Vagina (tissue), 2 donors: ENCODE data around the gene FAM72D. TPM values are rescaled to one million over a fixed set of nuclear protein-coding genes. Genes with fewer than 3 reads are reported as not detected.
"Not testable (repeated sequence)": the region's sequence is repeated elsewhere in the genome, so short reads cannot be mapped to it uniquely, and the experiment has no call there.

Experiments
- DNase-seq, 2 donors: peaks; one replicate each; pipeline ENCODE4 v3.0.0-alpha.2; 2017; ENCODE audit errors: extremely low spot score in 2 of 2
- H3K27ac ChIP-seq: fragments of 200-600 bp; sonication (generic); one replicate; pipeline ENCODE4 v1.5.1; 2019
- H3K27me3 ChIP-seq: fragments of 200-600 bp; sonication (generic); one replicate; pipeline ENCODE4 v1.5.1; 2019
- H3K36me3 ChIP-seq, 2 donors: fragments of 200-600 bp; sonication (generic); one replicate each; pipeline ENCODE4 v1.5.1; 2017 to 2019
- H3K4me1 ChIP-seq: fragments of 200-600 bp; sonication (generic); one replicate; pipeline ENCODE4 v1.5.1; 2019
- H3K4me3 ChIP-seq, 2 donors: fragments of 200-600 bp; sonication (generic); 1 replicate in 1 of 2; 2 replicates in 1 of 2; pipeline ENCODE4 v1.5.1; 2016 to 2019
- H3K9me3 ChIP-seq: fragments of 200-600 bp; sonication (generic); one replicate; pipeline ENCODE4 v1.5.1; 2019
- intact Hi-C: fragments of 100-400 bp; cut with DNase I; formaldehyde crosslinking; loops from one replicate; pipeline ENCODE4 v1.15.1; 2023
- total RNA-seq: library from RNA; depleted of rRNA; stranded (reverse); fragments of >200 nt; gene quantifications from one replicate; pipeline ENCODE4 v1.2.3, GENCODE V29; 2016

FAM72D gene
- total RNA-seq, 1 donor from 2014 or later, result 2.0 TPM

DNA sequence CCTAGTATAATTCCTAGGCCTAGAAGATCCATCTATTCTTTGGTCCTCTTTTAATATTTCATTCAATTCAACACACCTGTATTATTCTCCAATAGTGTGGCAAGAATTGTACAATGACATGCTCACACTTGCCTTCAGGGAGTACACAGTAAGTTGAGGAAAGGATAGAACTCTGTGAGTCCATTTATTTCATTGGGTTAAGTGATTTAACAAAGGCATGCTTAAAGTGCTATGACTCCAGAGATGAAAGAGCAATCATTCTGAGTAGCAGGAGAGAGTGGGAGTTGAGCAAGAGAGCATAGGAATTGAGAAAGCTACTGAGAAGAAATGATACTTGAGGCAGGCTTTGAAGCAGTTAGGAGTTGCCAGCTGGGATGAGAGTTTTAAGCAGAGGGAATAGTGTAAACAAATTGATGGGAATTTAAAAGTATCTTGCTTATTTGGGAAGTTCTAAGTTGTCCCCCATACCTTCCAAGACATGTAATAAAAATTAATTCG, 18.8 kb downstream of the FAM72D start:
- not testable (repeated sequence) for DNase-seq

DNA sequence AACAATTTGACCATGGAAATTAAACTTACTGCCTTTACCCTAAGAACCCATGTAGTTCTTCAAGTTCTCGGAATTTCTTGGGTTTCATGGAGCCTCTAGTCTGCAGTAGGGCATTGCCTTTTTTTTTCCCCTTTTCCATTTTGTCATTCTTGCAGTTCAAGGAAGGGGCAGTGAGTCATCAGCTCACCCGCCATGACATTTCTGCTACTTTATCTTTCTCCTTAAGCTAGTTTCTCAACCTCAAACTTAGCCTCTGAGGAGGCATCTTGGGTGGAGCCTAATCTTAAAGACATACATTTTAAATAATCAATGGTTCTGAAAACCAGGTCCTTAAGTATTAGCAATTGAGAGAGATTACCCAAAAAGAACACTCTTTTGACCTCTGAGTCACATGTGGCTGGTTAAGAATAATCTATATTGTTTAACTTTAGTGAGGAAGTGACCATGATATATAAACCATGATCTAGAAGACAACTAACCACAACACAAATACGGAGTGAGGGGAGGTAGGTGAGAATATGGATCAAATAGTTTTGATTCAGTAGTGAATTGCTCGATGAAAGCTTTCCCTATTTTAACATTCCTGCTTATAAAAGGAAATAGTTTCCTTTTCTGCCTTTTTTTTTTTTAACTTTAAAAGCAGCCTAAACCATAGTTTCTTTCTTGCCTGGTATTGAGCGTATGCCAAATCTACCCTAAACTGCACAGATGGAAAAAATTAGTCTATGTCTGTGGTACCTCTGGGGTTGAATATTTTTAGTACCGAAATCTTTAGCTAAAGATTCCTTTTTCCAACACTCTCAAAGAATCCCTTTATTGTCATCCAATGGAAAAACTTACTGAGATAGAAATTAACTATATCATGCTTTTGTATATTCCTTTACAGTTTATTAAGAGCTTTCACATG, 20.1 kb downstream of the FAM72D start:
- H3K4me3 ChIP-seq, H3K36me3 ChIP-seq, H3K9me3 ChIP-seq, H3K4me1 ChIP-seq, DNase-seq, H3K27ac ChIP-seq, H3K27me3 ChIP-seq, intact Hi-C loops: not testable (repeated sequence)

More for the DNA sequence above, 18.8 kb downstream of the FAM72D start:
- H3K36me3 ChIP-seq, H3K4me1 ChIP-seq, H3K27me3 ChIP-seq, intact Hi-C loops, H3K4me3 ChIP-seq, H3K9me3 ChIP-seq, H3K27ac ChIP-seq: not testable (repeated sequence)

DNA sequence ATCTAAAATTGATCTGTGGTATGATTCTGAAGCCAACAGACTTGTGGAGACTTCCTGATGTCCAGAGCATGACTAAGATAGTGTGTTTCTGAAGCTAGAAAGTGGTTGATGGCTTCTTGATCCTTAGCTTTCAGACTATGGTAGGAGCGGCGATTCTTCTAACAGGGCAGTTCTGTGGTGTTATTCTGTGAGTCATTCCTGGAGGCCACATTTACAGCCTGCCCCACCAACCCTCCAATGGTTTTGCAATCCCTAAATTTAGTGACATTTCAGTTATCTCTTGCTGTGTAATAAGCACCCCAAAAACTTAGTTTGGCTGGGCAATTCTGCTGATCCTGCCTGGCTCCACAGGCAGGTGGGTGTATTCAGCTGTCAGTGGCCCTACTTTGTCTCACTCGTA, 24.1 kb downstream of the FAM72D start:
- H3K36me3 ChIP-seq, H3K4me1 ChIP-seq, H3K4me3 ChIP-seq, intact Hi-C loops, H3K27me3 ChIP-seq, DNase-seq, H3K9me3 ChIP-seq, H3K27ac ChIP-seq: not testable (repeated sequence)

DNA sequence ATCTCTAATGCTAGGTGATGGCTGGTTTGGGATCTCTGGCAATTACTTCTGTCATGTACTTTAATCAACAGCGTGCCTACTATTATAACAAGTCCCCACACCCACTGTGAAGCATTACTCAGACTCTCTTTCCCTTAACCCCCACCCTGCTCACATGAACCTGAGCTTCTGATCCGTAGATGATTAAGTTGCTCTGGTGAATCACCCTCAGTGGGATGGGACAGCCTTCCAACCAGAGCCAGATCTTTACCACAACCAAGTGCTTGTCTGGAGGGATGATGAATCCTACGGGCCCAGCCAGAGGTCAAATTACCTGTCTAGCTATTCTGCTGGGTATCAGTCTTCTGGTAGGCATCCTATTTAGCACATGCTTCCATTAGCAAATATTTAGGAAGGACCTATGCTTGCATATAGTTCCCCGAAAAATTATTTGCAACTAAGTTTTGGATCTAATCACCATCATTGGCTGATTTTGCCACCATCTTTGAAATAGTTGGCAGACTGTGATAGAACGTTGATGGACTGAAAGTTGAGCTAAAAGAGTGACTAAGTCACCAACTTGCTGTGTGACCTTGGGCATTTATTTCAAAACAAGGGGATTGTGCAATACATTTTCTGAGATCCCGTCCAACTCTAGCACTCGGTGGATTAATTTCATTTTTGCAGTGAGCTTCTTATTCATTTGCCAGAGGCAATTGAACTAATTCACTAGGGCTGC, 26.7 kb downstream of the FAM72D start:
- DNase-seq, H3K9me3 ChIP-seq, H3K4me1 ChIP-seq, H3K27me3 ChIP-seq, intact Hi-C loops, H3K4me3 ChIP-seq, H3K27ac ChIP-seq, H3K36me3 ChIP-seq: not testable (repeated sequence)

DNA sequence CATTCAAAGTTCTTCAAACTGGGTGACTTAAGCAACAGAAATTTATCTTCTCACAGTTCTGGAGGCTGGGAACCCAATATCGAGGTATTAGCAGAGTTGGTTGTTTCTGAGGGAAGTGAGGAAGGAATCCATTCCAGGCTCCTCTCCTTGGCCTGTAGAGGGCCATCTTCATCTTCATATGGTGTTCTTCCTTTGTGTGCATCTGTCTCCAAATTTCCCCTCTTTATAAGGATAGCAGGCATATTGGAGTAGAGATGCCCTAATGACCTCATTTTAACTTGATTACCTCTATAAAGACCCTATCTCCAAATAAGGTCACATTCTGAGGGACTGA, 27.3 kb downstream of the FAM72D start:
- H3K36me3 ChIP-seq, H3K4me3 ChIP-seq, H3K27me3 ChIP-seq, H3K4me1 ChIP-seq, H3K9me3 ChIP-seq, H3K27ac ChIP-seq, DNase-seq, intact Hi-C loops: not testable (repeated sequence)

DNA sequence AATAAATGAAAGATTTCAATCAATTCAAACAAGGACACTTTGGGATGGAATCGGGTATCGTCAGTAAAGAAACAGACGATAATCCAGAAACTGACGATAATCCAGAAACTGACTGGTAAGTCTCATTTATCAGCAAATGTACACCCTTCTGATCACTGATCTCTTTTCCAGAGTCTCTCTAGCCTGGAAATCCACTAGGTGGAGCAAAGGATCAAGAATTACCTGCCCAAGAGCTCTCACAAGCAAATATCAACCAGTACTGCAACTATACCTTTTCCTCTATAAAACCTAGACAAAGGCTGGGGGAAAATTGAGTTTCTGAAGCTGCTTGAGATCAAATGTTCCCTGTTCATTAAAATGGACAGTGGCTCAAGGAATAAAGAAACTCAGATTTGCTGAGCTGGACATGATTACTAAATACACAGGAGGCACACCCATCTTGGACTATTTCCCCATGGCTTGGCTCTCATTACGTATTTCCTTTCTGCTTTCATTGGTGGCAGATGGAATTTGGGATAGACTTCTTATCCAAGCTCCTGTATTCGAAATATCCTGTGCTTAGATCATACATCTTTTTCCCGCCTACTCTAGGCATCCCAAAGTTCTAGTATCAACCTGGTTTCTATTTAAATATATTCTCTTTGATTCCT, 28.3 kb downstream of the FAM72D start:
- H3K27me3 ChIP-seq, H3K9me3 ChIP-seq, H3K36me3 ChIP-seq, H3K4me3 ChIP-seq, intact Hi-C loops, H3K27ac ChIP-seq, DNase-seq, H3K4me1 ChIP-seq: not testable (repeated sequence)

DNA sequence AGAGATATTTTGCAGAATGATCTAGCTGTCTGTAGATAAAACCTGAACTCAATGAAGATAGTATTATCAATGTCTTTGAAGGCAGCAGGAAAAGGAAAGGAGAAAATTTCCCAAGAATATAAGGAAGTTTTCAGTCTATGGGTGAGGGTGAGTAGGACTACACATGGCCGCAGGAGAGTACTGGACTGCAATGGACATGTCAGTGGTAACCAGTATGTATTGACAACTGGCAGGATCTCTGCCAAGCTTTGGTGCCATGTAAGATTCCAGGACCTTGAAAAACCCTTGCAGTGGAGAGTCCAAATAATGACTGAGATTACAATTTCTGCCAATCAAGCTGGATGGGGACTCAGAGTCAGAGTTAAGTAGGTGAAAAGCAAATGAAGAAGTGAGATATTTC, 29.3 kb downstream of the FAM72D start:
- H3K4me1 ChIP-seq, DNase-seq, H3K27ac ChIP-seq, H3K9me3 ChIP-seq, intact Hi-C loops, H3K36me3 ChIP-seq, H3K4me3 ChIP-seq, H3K27me3 ChIP-seq: not testable (repeated sequence)

DNA sequence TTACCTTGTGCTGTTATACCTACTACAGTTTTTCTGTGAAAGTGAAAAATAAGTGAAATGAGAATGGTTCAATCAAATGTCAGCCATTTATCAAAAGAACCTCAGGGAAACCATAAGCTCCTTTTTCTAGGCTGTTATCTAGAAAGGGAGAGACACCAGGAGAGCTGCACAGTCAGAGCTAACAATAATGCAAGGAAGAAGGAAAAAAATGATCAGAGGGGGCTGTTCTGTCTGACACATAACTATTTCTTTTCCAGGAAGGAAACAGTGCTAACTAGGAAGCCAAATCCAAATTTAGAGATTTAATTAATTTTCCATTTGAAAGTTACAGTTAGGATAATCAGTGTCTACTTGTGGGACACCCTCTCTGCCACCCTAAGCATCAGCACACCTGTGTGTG, 31.4 kb downstream of the FAM72D start:
- intact Hi-C loops, DNase-seq, H3K4me1 ChIP-seq, H3K4me3 ChIP-seq, H3K27me3 ChIP-seq, H3K9me3 ChIP-seq, H3K27ac ChIP-seq, H3K36me3 ChIP-seq: not testable (repeated sequence)

DNA sequence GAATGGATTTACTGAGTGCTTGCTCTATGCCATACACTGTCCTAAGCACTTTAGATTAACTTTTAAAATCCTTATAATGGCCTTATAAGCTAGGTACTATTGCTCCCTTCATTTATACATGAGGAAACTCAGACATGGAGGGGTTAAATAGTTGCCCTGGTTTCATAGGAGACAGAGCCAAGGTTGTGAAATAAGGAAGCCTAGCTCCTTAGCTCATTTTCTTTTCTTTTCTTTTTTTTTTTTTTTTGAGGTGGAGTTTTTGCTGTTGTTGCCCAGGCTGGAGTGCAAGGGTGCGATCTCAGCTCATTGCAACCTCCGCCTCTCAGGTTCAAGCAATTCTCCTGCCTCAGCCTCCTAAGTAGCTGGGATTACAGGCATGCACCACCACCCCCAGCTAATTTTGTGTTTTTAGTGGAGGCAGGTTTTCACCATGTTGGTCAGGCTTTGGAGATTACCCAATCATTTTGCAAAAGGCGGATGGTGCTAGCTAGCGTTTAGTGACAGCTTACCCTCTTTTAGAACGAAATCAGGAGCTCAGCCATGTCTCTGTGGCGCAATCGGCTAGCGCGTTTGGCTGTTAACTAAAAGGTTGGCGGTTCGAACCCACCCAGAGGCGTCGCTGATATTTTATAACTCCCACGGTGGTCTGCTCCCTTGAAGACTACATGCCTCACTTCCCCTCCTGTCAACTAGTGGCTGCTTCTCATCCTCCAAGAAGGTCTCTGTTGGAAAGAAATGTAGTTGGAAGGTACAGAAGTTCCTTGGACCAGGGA, 33.1 kb downstream of the FAM72D start:
- H3K36me3 ChIP-seq, H3K9me3 ChIP-seq, H3K4me3 ChIP-seq, H3K27me3 ChIP-seq, H3K27ac ChIP-seq, H3K4me1 ChIP-seq, intact Hi-C loops: not testable (repeated sequence)
- peak in 1 of 2 donors; percentile 40 for DNase-seq

DNA sequence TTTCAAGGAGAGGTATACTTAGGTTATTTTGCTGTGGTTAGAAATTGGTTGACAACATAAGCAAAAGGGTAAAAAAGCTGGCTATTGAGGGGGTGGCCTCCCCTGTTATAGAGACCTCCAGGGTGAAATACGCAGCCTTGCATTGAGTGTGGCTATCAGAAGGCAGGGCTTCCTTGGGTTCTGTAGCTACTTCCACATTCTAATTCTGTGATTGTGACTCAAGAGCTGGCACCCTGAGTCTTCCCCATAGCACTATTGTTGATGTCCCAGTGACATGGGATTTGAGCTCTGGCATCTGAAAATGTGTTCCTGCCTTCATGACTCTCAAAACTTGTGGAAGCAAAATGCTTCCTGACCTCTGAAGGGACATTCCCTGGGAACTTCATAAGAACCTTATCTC, 38.7 kb downstream of the FAM72D start:
- H3K36me3 ChIP-seq, H3K4me1 ChIP-seq, H3K9me3 ChIP-seq, intact Hi-C loops, H3K27ac ChIP-seq, H3K4me3 ChIP-seq, DNase-seq, H3K27me3 ChIP-seq: not testable (repeated sequence)

DNA sequence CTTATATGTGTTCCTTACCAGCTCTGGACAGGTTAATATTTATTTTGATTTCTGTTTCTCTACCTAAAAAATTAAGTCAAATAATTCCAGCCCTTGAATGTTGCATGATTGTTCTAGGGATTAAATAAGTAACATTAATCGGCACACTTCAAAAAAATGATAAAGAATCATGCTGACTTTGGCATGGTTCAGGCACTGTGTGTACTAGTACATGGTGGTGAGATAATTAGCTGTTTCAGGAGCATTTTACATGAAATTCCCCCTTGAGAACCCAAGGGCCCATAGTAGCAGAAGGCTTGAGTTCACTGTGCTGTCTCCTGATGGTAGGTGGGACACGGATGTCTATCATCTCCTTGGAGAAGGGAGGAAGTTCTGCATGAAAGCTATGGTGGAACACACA, 44.8 kb downstream of the FAM72D start:
- DNase-seq, H3K27me3 ChIP-seq, H3K4me3 ChIP-seq, H3K27ac ChIP-seq, intact Hi-C loops, H3K4me1 ChIP-seq, H3K9me3 ChIP-seq, H3K36me3 ChIP-seq: not testable (repeated sequence)

DNA sequence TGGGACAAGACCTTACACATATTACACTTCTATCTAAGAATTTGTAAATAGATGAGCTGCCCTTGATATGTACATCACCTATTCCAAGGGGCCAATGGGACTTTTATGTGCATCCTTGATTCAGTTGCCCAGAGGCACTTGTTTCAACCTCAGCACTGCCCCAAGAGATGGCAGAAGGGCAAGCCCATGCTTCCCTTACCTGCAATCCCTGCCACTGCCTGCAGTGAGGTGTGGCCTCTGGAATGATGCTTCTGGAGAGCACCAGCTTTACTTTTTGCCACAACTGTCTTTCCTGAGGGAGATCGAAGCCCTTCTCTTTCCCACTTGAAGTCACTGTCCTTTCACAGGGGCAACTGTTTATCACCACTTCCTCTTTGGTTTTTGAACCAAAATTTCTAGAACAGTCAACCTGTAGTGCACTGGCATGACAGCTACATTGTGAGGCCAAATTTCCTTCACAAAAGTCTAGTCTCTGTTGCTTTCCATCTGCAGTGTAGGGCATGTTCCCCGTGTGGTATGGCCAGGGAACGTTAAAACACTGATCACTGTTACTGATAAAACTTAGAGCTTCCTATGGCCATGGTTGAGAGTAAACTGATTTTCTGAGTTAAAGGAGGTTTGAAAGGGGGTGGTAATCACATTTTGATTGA, 48.6 kb downstream of the FAM72D start:
- H3K4me1 ChIP-seq, H3K9me3 ChIP-seq, DNase-seq, H3K4me3 ChIP-seq, H3K27ac ChIP-seq, H3K27me3 ChIP-seq, intact Hi-C loops, H3K36me3 ChIP-seq: not testable (repeated sequence)
